ENCODE data around the gene SLC22A31. TPM values are rescaled to one million over a fixed set of nuclear protein-coding genes. Genes with fewer than 3 reads are reported as not detected.

Gene SLC22A31
- total RNA-seq, 2 donors from 2014 or later: 0.53 to 1.2 TPM

DNA sequence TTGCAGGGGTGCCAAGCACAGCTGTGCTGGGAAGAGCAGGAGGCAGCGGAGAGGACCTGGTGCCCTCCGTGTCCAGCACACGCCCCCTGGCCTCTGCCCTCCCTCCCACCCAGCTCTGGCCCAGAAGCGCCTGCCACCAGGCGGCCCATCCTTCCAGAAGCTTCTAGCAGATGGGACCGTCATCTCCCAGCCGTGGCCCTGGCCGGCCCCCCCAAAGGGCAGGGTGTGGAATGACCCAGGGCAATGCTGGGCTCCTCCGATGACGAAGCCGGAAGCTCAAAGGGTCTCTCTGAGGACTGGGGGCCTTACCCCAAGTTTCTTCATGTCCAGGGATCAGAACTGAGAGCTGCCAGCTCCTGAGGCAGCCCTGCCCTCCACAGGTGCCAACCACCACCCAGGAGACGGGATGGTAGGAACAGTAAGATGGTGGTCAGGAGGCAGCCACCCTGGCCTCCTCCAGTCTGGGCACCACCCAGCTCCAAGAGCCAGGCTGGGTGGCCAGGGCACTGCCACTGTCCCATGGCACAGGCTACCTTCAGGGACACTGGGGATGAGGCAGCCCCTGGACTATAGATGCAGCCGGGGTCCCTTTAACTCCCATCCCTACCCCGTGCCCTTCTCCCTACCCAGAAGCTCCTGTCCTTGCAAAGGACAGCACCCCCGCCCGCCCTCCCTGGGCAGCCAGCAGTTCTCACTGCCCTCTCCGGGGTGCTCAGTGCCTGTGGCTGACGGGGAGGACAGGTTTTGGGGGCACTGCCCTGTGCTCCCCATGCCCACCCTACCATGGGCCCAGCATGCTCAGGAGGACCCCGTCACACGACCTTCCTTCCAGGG is 35.3 kb downstream of the SLC22A31 start:
- no peak for DNase-seq (ENCODE audit: low spot score)
- Mint-ChIP-seq H3K36me3 (no peaks in the 10 kb centered on the region), H3K4me1 (ENCODE audit: low read depth in 2 of 2) (no peaks in the 10 kb centered on the region), H3K4me3 (no peak overlapping the region), H3K27ac (no peak overlapping the region), H3K9me3 (no peaks in the 10 kb centered on the region), H3K27me3 (peaks cover 0 to 5% of the 10 kb centered on the region in 2 donors)
- no peak for ATAC-seq

DNA sequence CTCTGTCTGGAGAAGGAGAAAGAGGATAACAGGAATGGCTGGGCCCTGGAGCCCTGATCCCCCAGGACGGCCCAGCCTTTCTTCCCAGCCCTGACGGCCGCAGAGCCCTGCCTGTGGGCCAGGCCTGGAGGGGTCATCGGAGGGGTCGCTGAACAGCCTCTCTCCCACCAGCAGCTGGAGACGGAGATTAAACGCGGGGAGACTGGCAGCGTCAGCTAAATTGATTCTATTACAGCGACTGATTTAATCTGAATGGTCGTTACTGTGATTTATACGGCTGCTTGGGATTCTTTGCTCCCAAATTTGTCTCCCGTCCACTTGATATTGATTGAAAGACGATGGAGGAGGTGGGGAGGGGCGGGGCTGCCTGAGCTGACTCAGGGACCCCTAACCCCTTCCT is 35.9 kb downstream of the SLC22A31 start:
- peaks cover 0 to 5% of the 10 kb centered on the region in 2 donors for H3K27me3 Mint-ChIP-seq
- H3K9me3 Mint-ChIP-seq: no peaks in the 10 kb centered on the region
- ATAC-seq (no peak), DNase-seq (ENCODE audit: low spot score) (no peak)
- H3K36me3 Mint-ChIP-seq: no peaks in the 10 kb centered on the region
- no peak overlapping the region for H3K27ac Mint-ChIP-seq
- no peaks in the 10 kb centered on the region for H3K4me1 Mint-ChIP-seq (ENCODE audit: low read depth in 2 of 2)
- no peak overlapping the region for H3K4me3 Mint-ChIP-seq

DNA sequence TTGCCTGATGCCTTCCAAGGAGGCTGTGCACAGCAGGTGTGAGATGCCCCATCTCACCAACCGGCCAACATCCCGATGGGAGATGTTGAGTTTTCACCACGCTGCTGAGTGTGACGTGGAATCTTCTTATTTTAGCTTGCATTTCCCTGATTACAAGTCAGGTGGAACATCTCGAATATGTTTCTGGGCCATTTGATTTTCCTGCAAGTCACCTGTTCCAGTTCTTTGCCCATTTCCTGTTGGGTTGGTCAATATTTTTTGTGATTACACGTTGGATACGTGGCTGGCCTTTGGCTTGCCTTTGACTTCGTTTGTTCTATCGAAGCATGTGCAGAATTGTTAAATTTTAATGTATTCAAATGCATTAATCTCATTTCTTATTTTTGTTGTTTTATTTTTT is 37.0 kb downstream of the SLC22A31 start:
- ATAC-seq: no peak
- H3K27me3 Mint-ChIP-seq: peaks cover 0 to 5% of the 10 kb centered on the region in 2 donors
- H3K27ac Mint-ChIP-seq: no peak overlapping the region
- no peak for DNase-seq (ENCODE audit: low spot score)
- no peaks in the 10 kb centered on the region for H3K36me3 Mint-ChIP-seq
- H3K9me3 Mint-ChIP-seq: no peaks in the 10 kb centered on the region
- no peak overlapping the region for H3K4me3 Mint-ChIP-seq
- H3K4me1 Mint-ChIP-seq (ENCODE audit: low read depth in 2 of 2): no peaks in the 10 kb centered on the region

DNA sequence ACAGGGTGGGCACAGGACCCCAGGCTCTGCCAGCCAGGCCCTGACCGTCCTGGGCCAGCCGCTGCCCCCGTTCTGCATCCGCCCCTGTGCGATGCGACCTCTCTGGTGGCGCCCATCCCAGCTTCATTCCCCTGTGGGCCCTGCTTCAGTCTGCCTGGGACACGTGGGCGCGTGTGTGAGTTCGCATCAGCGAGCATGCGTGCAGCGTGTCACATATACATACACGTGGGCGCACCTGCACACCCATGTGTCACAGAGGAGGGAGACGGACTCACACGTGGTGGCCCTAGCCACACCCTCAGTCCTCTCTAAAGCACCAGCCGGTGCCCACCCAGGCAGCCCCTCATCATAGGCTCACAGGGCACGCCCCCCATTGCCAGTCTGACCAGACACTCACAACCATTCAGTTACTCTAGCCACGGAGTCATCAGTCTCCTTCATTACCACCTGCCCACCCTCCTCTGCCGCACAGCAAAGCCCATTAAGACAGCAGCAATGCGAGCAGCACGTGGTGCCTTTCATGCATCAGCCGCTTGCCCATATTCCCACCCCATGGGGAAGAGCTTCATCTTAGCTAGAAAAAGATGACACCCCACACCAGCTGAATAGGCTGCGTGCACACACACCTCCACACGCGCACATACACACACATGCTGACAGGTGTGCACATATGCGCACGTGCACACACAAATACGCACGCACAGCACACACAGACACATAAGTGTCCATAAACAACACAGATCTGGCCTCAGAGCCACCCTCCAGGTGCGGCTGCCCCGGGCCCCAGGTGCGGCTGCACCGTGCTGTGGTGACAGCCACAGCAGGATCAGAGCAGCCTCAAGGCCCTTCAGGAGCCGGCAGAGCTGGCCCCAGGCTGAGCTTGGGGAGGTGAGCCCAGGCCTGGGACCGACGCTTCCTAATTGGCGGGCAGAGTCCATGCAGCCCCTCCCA is 38.3 kb downstream of the SLC22A31 start:
- no peak for DNase-seq (ENCODE audit: low spot score)
- ATAC-seq: peak in 1 of 2 donors; percentile 37
- H3K36me3 Mint-ChIP-seq: no peaks in the 10 kb centered on the region
- peaks cover 0 to 5% of the 10 kb centered on the region in 2 donors for H3K27me3 Mint-ChIP-seq
- no peaks in the 10 kb centered on the region for H3K4me1 Mint-ChIP-seq (ENCODE audit: low read depth in 2 of 2)
- no peak overlapping the region for H3K4me3 Mint-ChIP-seq
- no peaks in the 10 kb centered on the region for H3K9me3 Mint-ChIP-seq
- H3K27ac Mint-ChIP-seq: no peak overlapping the region

DNA sequence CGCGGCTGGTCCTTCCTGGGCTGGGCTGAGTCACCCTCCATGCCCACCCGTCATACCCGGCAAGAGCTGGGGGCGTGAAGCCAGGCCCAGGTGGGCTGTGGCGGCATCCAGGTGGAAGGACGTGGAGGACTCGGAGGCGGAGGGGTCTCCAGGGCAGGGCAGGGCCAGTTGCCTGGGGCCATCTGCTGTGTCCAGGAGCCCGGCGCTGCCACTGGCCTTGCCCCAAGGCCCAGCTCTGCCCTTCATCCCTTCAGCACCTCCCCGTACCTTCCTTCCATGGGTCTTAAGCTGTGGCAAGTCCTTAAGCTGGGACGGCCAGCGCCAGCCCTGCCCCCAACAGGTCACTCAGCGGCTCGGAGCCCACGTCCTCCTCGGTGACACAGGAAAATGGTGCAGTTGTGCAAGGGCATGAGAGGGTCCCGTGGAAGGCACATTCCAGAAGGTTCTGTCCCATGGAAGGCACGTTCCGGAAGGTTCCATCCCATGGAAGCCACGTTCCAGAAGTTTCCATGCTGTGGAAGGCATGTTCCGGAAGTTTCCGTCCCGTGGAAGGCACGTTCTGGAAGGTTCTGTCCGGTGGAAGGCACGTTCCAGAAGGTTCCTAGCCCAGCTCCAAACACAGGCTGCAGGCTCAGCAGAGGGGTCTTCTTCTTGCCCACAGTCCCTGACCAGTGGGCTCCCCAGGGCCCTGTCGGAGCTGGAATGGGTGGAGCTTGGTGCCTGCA is 39.2 kb downstream of the SLC22A31 start:
- H3K9me3 Mint-ChIP-seq: no peaks in the 10 kb centered on the region
- no peaks in the 10 kb centered on the region for H3K4me1 Mint-ChIP-seq (ENCODE audit: low read depth in 2 of 2)
- DNase-seq (ENCODE audit: low spot score): no peak
- no peaks in the 10 kb centered on the region for H3K36me3 Mint-ChIP-seq
- H3K27ac Mint-ChIP-seq: no peak overlapping the region
- H3K4me3 Mint-ChIP-seq: no peak overlapping the region
- no peak for ATAC-seq
- H3K27me3 Mint-ChIP-seq: no peaks in the 10 kb centered on the region

DNA sequence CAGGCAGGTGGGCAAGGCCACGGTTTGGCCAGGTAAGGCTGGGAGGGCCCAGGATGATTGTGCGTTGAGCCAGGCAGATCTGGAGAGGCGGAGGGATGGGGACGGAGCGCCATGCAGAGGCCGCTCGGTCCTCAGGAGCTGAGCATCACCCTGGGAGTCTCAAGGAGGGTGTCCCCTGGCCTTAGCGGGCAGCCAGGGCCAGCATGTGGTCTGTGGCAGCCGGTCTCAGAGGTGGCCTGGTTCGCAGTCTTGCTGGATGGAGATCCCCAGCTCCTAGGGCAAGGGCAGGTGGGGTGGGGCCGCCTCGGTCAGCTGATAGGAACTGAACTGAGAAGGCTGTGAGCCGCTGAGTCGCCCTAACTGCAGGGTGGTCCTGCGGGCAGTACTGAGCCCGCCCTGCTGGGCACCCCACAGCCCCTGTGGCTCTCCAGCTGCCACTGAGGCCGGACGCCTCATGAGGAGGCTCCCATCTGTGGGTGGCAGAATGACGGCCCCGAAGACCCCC is 40.4 kb downstream of the SLC22A31 start:
- no peaks in the 10 kb centered on the region for H3K9me3 Mint-ChIP-seq
- no peak overlapping the region for H3K27ac Mint-ChIP-seq
- DNase-seq (ENCODE audit: low spot score): no peak
- no peak for ATAC-seq
- no peaks in the 10 kb centered on the region for H3K27me3 Mint-ChIP-seq
- no peaks in the 10 kb centered on the region for H3K4me1 Mint-ChIP-seq (ENCODE audit: low read depth in 2 of 2)
- H3K36me3 Mint-ChIP-seq: no peaks in the 10 kb centered on the region
- H3K4me3 Mint-ChIP-seq: no peak overlapping the region

DNA sequence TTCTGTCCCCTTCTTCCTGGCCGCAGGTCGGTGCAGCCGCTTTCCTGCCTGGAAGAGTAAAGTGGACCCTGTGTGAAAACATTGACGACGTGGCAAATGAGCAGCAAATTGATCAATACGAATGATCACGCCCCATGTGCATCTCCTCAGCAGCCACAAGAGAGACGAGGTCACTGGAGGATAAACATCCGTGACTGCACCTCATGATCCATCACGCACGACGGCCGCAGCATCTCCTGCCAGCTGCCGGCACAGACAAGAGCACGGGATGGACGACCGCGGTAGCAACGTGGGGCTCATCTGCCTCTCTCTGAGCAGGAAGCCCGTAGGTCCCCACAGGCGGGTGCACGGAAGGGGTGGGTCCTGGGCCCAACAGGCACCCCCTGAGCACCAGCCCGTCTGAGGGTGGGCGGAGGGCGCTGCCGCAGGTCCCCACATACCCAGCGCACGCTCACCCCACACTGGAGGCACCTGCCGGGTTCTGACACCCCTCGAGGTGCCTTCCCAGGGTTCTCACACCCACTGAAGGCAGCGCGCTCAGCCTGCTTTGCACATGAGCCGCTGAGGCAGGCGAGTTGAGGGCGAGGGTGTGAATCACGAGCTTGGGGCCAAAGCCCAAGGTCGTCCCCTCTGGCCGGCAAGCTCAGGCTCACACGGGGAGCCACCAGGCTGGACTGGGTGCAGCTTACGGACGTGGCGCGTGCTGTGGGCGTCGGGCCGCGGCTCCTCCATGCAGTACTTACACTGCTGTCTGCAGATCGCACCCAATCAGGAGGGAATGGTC is 41.1 kb downstream of the SLC22A31 start:
- no peak overlapping the region for H3K27ac Mint-ChIP-seq
- no peaks in the 10 kb centered on the region for H3K36me3 Mint-ChIP-seq
- ATAC-seq (no peak), DNase-seq (ENCODE audit: low spot score) (no peak)
- no peaks in the 10 kb centered on the region for H3K4me1 Mint-ChIP-seq (ENCODE audit: low read depth in 2 of 2)
- no peaks in the 10 kb centered on the region for H3K27me3 Mint-ChIP-seq
- H3K4me3 Mint-ChIP-seq: no peak overlapping the region
- H3K9me3 Mint-ChIP-seq: no peaks in the 10 kb centered on the region

DNA sequence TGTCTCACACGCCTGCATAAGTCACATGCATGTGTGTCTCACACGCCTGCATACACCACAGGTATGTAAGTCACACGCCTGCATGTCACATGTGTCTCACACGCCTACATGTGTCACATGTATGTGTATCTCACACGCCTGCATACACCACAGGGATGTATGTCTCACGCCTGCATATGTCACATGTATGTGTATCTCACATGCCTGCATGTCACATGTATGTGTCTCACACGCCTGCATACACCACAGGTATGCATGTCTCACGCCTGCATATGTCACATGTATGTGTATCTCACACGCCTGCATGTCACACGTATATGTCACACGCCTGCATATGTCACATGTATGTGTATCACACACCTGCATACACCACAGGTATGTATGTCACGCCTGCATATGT is 42.6 kb downstream of the SLC22A31 start:
- Mint-ChIP-seq H3K27me3 (no peaks in the 10 kb centered on the region), H3K4me3 (no peak overlapping the region), H3K27ac (no peak overlapping the region), H3K36me3 (no peaks in the 10 kb centered on the region), H3K9me3 (no peaks in the 10 kb centered on the region), H3K4me1 (ENCODE audit: low read depth in 2 of 2) (no peaks in the 10 kb centered on the region)
- DNase-seq (ENCODE audit: low spot score) (no peak), ATAC-seq (no peak)

DNA sequence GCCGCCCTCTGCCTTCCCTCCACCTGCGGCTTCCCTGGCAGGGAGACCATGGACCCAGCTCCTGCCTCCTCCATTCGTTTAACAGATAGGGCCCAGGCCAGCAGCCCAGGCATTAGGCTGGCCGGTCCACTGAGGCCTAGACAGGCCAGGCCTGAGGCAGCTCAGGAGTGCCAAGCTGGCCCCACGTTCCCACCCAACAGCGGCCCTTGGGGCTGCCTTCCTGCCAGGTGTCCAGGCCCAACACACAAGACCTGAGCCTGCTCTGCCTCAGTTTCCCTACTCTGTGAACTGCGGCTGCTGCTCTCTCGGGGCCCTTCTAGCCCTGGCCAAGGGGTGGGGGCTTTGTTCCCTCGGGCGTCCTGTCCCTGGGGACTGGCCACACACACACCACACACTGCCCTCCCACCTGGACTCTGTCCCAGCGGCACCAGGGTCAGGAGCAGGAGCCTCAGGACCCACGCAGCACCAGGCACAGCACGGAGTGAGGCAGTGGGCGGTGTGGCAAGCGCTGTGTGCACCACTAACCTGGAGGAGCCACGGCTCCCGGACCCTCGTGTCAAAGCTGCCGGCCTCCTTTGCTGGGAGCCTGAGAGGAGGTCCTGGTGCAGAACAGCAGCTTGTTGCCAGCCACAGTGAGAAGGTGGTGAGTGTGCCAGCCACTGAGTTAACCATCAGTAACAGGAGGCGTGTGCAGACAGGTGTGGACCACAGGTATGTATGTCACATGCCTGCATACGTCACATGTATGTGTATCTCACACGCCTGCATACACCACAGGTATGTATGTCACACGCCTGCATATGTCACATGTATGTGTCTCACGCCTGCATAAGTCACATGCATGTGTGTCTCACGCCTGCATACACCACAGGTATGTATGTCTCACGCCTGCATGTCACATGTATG is 43.3 kb downstream of the SLC22A31 start:
- ATAC-seq (no peak), DNase-seq (ENCODE audit: low spot score) (no peak)
- Mint-ChIP-seq H3K4me1 (ENCODE audit: low read depth in 2 of 2) (peaks cover 0 to 2% of the 10 kb centered on the region in 2 donors), H3K27me3 (no peaks in the 10 kb centered on the region), H3K9me3 (no peaks in the 10 kb centered on the region), H3K27ac (no peak overlapping the region), H3K4me3 (no peak overlapping the region), H3K36me3 (no peaks in the 10 kb centered on the region)

DNA sequence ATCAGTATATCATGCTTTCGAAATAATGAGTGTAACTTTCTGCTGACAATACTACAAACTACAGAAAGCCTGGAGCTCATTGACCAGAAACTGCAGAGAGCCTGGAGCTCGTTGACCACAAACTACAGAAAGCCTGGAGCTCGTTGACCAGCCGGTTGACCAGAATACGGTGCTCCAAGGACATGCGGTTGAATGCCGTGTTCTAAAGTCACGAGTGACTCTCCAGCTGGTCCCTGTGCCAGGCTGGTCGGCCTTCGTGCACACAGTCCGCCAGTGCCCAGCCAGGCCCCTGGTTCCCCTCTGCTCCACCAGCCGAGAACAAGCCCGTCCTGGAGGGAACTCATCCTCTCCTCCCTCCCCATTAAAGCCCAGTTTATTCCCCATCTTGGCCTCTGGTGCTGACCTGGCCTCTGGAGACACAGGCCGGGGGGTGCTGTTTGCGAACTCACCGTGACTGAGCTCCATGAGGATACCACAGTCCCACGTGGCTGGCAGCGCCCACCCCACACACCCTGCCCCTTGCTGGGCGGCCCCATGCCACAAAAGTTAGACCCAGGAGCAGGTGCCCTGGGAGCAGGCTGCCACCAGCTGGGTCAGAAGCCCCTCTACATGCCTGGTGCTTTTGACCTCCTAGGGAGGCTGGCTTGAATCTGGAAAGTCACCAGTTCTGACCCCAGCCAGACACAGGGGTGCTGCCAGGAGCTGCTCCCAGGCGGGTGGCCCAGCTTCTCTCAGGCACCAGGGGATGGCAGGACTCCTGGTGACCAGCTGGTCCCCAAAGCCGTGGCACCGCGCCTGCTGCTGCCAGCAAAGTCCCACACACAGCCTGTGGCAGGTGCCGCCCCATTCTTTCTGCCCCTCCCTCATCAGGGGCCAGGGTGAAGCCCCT is 44.2 kb downstream of the SLC22A31 start:
- ATAC-seq: no peak
- Mint-ChIP-seq H3K9me3 (no peaks in the 10 kb centered on the region), H3K27me3 (no peaks in the 10 kb centered on the region), H3K4me3 (no peak overlapping the region), H3K4me1 (ENCODE audit: low read depth in 2 of 2) (peaks cover 0 to 2% of the 10 kb centered on the region in 2 donors), H3K36me3 (peaks cover 3% of the 10 kb centered on the region), H3K27ac (no peak overlapping the region)
- no peak for DNase-seq (ENCODE audit: low spot score)

DNA sequence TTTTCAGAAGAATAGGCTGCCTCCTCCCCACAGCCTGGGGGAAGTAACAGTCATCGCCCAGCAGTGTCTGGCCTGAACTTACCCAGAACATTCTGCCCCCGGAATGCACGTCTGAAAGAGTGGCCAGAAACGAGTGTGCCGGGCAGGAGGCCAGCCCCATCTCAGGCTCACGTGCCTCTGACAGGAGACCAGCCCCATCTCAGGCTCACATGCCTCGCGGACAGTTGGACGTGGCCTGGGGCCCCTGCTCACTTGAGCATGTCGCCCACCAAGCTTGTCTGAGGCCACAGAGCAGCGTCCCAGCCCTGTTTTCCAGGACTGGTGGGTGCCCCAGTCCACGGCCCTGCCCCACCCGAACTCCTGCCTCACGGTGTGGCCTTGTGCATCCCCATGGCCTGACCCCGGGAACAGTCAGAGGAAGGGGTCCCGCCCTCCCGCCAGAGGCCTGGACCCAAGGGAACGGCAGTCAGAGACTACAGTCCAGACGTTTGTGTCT is 45.1 kb downstream of the SLC22A31 start:
- ATAC-seq (no peak), DNase-seq (ENCODE audit: low spot score) (no peak)
- Mint-ChIP-seq H3K36me3 (peaks cover 7% of the 10 kb centered on the region), H3K4me1 (ENCODE audit: low read depth in 2 of 2) (peaks cover 0 to 2% of the 10 kb centered on the region in 2 donors), H3K27me3 (no peaks in the 10 kb centered on the region), H3K9me3 (no peaks in the 10 kb centered on the region), H3K4me3 (no peak overlapping the region), H3K27ac (no peak overlapping the region)
